Trophoblast cell (in vitro differentiated cells and primary cell): ENCODE results near the gene FBLL1.

ENCODE experiments used
- DNase-seq, 2 donors: peaks; one replicate each; pipeline ENCODE4 v3.0.0-alpha.2; 2016
- H2AFZ ChIP-seq: 2 replicates; pipeline ENCODE4 v1.6.1; 2013; ENCODE audit warnings: low read length, moderate library complexity, mild to moderate bottlenecking; ENCODE audit not compliant: insufficient read depth, poor library complexity
- H2AK5ac ChIP-seq: 2 replicates; pipeline ENCODE4 v1.6.1; 2013; ENCODE audit warnings: mild to moderate bottlenecking, low read length
- H2BK120ac ChIP-seq: 2 replicates; pipeline ENCODE4 v1.6.1; 2013; ENCODE audit warnings: low read length, mild to moderate bottlenecking, moderate library complexity; ENCODE audit not compliant: insufficient read depth, poor library complexity
- H2BK12ac ChIP-seq: 2 replicates; pipeline ENCODE4 v1.6.1; 2013; ENCODE audit warnings: mild to moderate bottlenecking, low read length, moderate library complexity
- H2BK5ac ChIP-seq: 2 replicates; pipeline ENCODE4 v1.6.1; 2013; ENCODE audit warnings: low read length, low read depth, moderate library complexity, mild to moderate bottlenecking; ENCODE audit not compliant: poor library complexity
- H3K14ac ChIP-seq: 2 replicates; pipeline ENCODE4 v1.6.1; 2013; ENCODE audit warnings: mild to moderate bottlenecking, low read length
- H3K18ac ChIP-seq: 2 replicates; pipeline ENCODE4 v1.6.1; 2013; ENCODE audit warnings: mild to moderate bottlenecking, low read length
- H3K23ac ChIP-seq: 2 replicates; pipeline ENCODE4 v1.6.1; 2013; ENCODE audit warnings: low read length
- H3K27ac ChIP-seq: 2 replicates; pipeline ENCODE4 v1.5.1; 2013; ENCODE audit warnings: low read depth, mild to moderate bottlenecking, inconsistent platforms, low read length, moderate library complexity
- H3K27me3 ChIP-seq: 2 replicates; pipeline ENCODE4 v1.6.1; 2013; ENCODE audit warnings: inconsistent platforms, mild to moderate bottlenecking, low read length, moderate library complexity; ENCODE audit not compliant: insufficient read depth
- H3K36me3 ChIP-seq, 2 experiments: 1 replicate in 1 of 2; 2 replicates in 1 of 2; pipeline ENCODE4 v1.6.1; 2013; ENCODE audit warnings: low read length in 2 of 2, mild to moderate bottlenecking in 2 of 2, moderate library complexity in 1 of 2; ENCODE audit not compliant: insufficient read depth in 2 of 2, control insufficient read depth in 1 of 2
- H3K4ac ChIP-seq: 2 replicates; pipeline ENCODE4 v1.6.1; 2013; ENCODE audit warnings: low read depth, mild to moderate bottlenecking, low read length, moderate library complexity
- H3K4me1 ChIP-seq, 2 experiments: 1 replicate in 1 of 2; 2 replicates in 1 of 2; pipeline ENCODE4 v1.6.1; 2013; ENCODE audit warnings: low read length in 2 of 2, mild to moderate bottlenecking in 2 of 2, moderate library complexity in 1 of 2; ENCODE audit not compliant: insufficient read depth in 2 of 2, control insufficient read depth in 1 of 2
- H3K4me2 ChIP-seq: 2 replicates; pipeline ENCODE4 v1.6.1; 2013; ENCODE audit warnings: inconsistent platforms, mild to moderate bottlenecking, low read length, moderate library complexity
- H3K4me3 ChIP-seq: 2 replicates; pipeline ENCODE4 v1.5.1; 2013; ENCODE audit warnings: mild to moderate bottlenecking, low read depth, low read length, inconsistent platforms
- H3K79me1 ChIP-seq: one replicate; pipeline ENCODE4 v1.6.1; 2013; ENCODE audit warnings: low read length
- H3K79me2 ChIP-seq: 2 replicates; pipeline ENCODE4 v1.6.1; 2013; ENCODE audit warnings: low read length, mild to moderate bottlenecking; ENCODE audit not compliant: control insufficient read depth, insufficient read depth, poor library complexity
- H3K9ac ChIP-seq: 2 replicates; pipeline ENCODE4 v1.6.1; 2013; ENCODE audit warnings: mild to moderate bottlenecking, low read length
- H3K9me3 ChIP-seq: 2 replicates; pipeline ENCODE4 v1.6.1; 2013; ENCODE audit warnings: low read depth, mild to moderate bottlenecking, control low read depth, inconsistent platforms, low read length; ENCODE audit not compliant: insufficient read depth
- H4K12ac ChIP-seq: 2 replicates; pipeline ENCODE4 v1.6.1; 2013; ENCODE audit warnings: low read depth, mild to moderate bottlenecking, low read length, moderate library complexity
- H4K8ac ChIP-seq: 2 replicates; pipeline ENCODE4 v1.6.1; 2013; ENCODE audit warnings: low read depth, mild to moderate bottlenecking, low read length, moderate library complexity
- H4K91ac ChIP-seq: one replicate; pipeline ENCODE4 v1.6.1; 2013; ENCODE audit warnings: low read depth, mild to moderate bottlenecking, low read length, moderate library complexity
- WGBS: extraction: QIAGEN DNeasy Blood & Tissue Kit; methylation state at CpG from one replicate; pipeline ENCODE4 v1.1.7; 2013; ENCODE audit warnings: missing lambda C conversion rate; ENCODE audit not compliant: insufficient read length, insufficient coverage; ENCODE audit errors: extremely low coverage; 5-methylcytosine and 5-hydroxymethylcytosine counted together

Gene FBLL1

GRCh38 chr5:168486136-168486879 is 42.8 kb upstream of the FBLL1 start, which contains the start of gene RARS1:
Gene RARS1, plus strand, starts transcription at chr5:168486471. Its CDS starts 28 bp downstream, at chr5:168486499.
- Histone ChIP-seq H3K4me3 (peak within 1 kb of the TSS; percentile 84), H2AFZ (peak within 1 kb of the TSS; percentile 80), H2BK12ac (no peak within 1 kb of the TSS), H4K8ac (peak within 1 kb of the TSS; percentile 90), H3K9me3 (no peaks in the 10 kb centered on the region), H3K27me3 (no peaks in the 10 kb centered on the region), H3K79me1 (peaks cover 3% of the 10 kb centered on the region), H3K4ac (peak within 1 kb of the TSS; percentile 18), H3K79me2 (peaks cover 4% of the 10 kb centered on the region), H3K18ac (peak within 1 kb of the TSS; percentile 24), H3K27ac (no peak within 1 kb of the TSS), H3K23ac (no peak within 1 kb of the TSS), H4K12ac (peak within 1 kb of the TSS; percentile 78), H2BK120ac (peak within 1 kb of the TSS; percentile 3), H3K4me2 (peak within 1 kb of the TSS; percentile 79), H2BK5ac (no peak within 1 kb of the TSS), H4K91ac (peak within 1 kb of the TSS; percentile 56), H3K9ac (peak within 1 kb of the TSS; percentile 59), H3K36me3 (peaks cover 15 to 21% of the 10 kb centered on the region in 2 experiments), H3K4me1 (peaks cover 1 to 2% of the 10 kb centered on the region in 2 experiments), H2AK5ac (peak within 1 kb of the TSS; percentile 17), H3K14ac (peak within 1 kb of the TSS; percentile 40)
- WGBS: no CpG with 5 or more reads among the region's 40 CpGs
- DNase-seq: peak; percentile 96 to 97

GRCh38 chr5:168489059-168489458 is 40.0 kb upstream of the FBLL1 start:
- H2AFZ ChIP-seq: no peak overlapping the region
- H2AK5ac ChIP-seq: no peak overlapping the region
- H3K27me3 ChIP-seq: no peaks in the 10 kb centered on the region
- no peak overlapping the region for H2BK5ac ChIP-seq
- no peak overlapping the region for H4K91ac ChIP-seq
- DNase-seq: no peak
- no peak overlapping the region for H2BK120ac ChIP-seq
- H3K18ac ChIP-seq: no peak overlapping the region
- H3K79me1 ChIP-seq: peaks cover 3% of the 10 kb centered on the region
- no peaks in the 10 kb centered on the region for H3K9me3 ChIP-seq
- H3K36me3 ChIP-seq: peaks cover 17 to 31% of the 10 kb centered on the region in 2 experiments
- no peak overlapping the region for H3K23ac ChIP-seq
- H2BK12ac ChIP-seq: no peak overlapping the region
- peaks cover 0 to 2% of the 10 kb centered on the region in 2 experiments for H3K4me1 ChIP-seq
- H4K8ac ChIP-seq: no peak overlapping the region
- no CpG with 5 or more reads among the region's 3 CpGs for WGBS
- H3K9ac ChIP-seq: no peak overlapping the region
- no peak overlapping the region for H3K14ac ChIP-seq
- no peak overlapping the region for H4K12ac ChIP-seq
- H3K4ac ChIP-seq: no peak overlapping the region
- peaks cover 4% of the 10 kb centered on the region for H3K79me2 ChIP-seq
- no peak overlapping the region for H3K4me2 ChIP-seq
- no peak overlapping the region for H3K27ac ChIP-seq
- H3K4me3 ChIP-seq: no peak overlapping the region

- H3K27me3 ChIP-seq: no peaks in the 10 kb centered on the region
- H3K18ac ChIP-seq: no peak overlapping the region
- no peak overlapping the region for H3K23ac ChIP-seq
- WGBS: no CpG with 5 or more reads among the region's 5 CpGs
- H3K4me3 ChIP-seq: no peak overlapping the region
- no peaks in the 10 kb centered on the region for H3K4me1 ChIP-seq
- no peak overlapping the region for H3K9ac ChIP-seq
- no peak overlapping the region for H2BK12ac ChIP-seq
- H3K79me1 ChIP-seq: no peaks in the 10 kb centered on the region
- no peak overlapping the region for H2AFZ ChIP-seq
- H3K14ac ChIP-seq: no peak overlapping the region
- no peak overlapping the region for H3K4me2 ChIP-seq
- no peaks in the 10 kb centered on the region for H3K79me2 ChIP-seq
- H4K91ac ChIP-seq: no peak overlapping the region
- no peak overlapping the region for H4K8ac ChIP-seq
- no peak for DNase-seq
- no peak overlapping the region for H3K27ac ChIP-seq
- H2BK5ac ChIP-seq: no peak overlapping the region
- H2AK5ac ChIP-seq: no peak overlapping the region
- H4K12ac ChIP-seq: no peak overlapping the region
- H2BK120ac ChIP-seq: no peak overlapping the region
- H3K36me3 ChIP-seq: peaks cover 29 to 54% of the 10 kb centered on the region in 2 experiments
- H3K9me3 ChIP-seq: no peaks in the 10 kb centered on the region
- H3K4ac ChIP-seq: no peak overlapping the region
Observed at GRCh38 chr5:168494057-168494555, 35.0 kb upstream of the FBLL1 start.

- no peak overlapping the region for H3K4me2 ChIP-seq
- H3K79me2 ChIP-seq: no peaks in the 10 kb centered on the region
- no peaks in the 10 kb centered on the region for H3K9me3 ChIP-seq
- H4K91ac ChIP-seq: no peak overlapping the region
- no CpG with 5 or more reads among the region's 7 CpGs for WGBS
- DNase-seq: no peak
- H3K4me1 ChIP-seq: no peaks in the 10 kb centered on the region
- H4K8ac ChIP-seq: no peak overlapping the region
- no peak overlapping the region for H3K14ac ChIP-seq
- H3K4ac ChIP-seq: no peak overlapping the region
- H4K12ac ChIP-seq: no peak overlapping the region
- H2BK5ac ChIP-seq: no peak overlapping the region
- no peaks in the 10 kb centered on the region for H3K27me3 ChIP-seq
- no peak overlapping the region for H2BK120ac ChIP-seq
- H3K23ac ChIP-seq: no peak overlapping the region
- no peak overlapping the region for H3K4me3 ChIP-seq
- H3K18ac ChIP-seq: no peak overlapping the region
- H2AFZ ChIP-seq: no peak overlapping the region
- no peak overlapping the region for H3K9ac ChIP-seq
- H2BK12ac ChIP-seq: no peak overlapping the region
- H3K79me1 ChIP-seq: no peaks in the 10 kb centered on the region
- H3K27ac ChIP-seq: no peak overlapping the region
- H3K36me3 ChIP-seq: peaks cover 26 to 28% of the 10 kb centered on the region in 2 experiments
- no peak overlapping the region for H2AK5ac ChIP-seq
Observed at GRCh38 chr5:168502563-168503237, 26.4 kb upstream of the FBLL1 start.
